NOMO-1 (cell line): Measurements from ENCODE around the gene AKAP13.
"Not testable (repeated sequence)": the region's sequence is repeated elsewhere in the genome, so short reads cannot be mapped to it uniquely, and the experiment has no call there.

ENCODE experiments used
- DNase-seq, 2 experiments: peaks; one replicate each; lab custom pipeline; 2025; ENCODE audit not compliant: unreplicated experiment in 2 of 2; lab: John Stamatoyannopoulos, UW

Gene AKAP13

GRCh38 chr15:85642065-85642692, 261.8 kb downstream of the AKAP13 start:
- DNase-seq = no peak

- DNase-seq = no peak
Observed at GRCh38 chr15:85642693-85643066, 262.3 kb downstream of the AKAP13 start.

DNA sequence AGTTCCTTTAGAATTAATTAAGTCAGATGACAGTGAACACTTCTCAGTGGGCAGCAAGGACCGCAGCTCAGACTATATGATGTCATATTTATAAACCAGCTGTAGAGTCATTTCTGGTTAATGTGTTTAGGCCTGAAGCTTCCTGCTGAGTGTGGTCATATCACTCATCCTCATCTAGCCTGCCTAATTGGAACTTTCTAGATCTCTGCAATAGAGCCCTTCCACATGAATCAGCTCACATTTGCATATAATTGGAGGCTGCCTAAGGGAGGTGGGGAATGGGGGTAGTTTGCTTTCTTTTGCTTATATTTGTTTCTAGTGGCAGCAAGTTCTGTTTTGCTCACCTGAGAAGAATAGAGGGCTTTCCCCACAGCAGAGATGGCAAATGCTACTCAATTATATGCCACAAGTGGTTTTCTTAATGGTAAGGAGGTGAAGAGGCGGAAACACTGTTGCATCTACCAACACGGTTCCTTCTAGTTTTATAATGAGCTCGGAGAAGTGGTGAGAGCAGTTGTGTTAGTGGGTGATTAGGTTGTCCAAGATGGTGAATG, 266.2 kb downstream of the AKAP13 start:
- DNase-seq = no peak

GRCh38 chr15:85649372-85649771, 269.0 kb downstream of the AKAP13 start:
- DNase-seq = peak; percentile 56 to 85

- DNase-seq = no peak
Observed at GRCh38 chr15:85651548-85651947, 271.1 kb downstream of the AKAP13 start.

- no peak for DNase-seq
Observed at GRCh38 chr15:85652457-85652856, 272.1 kb downstream of the AKAP13 start.

GRCh38 chr15:85657132-85657531, 276.7 kb downstream of the AKAP13 start:
- DNase-seq = no peak

DNA sequence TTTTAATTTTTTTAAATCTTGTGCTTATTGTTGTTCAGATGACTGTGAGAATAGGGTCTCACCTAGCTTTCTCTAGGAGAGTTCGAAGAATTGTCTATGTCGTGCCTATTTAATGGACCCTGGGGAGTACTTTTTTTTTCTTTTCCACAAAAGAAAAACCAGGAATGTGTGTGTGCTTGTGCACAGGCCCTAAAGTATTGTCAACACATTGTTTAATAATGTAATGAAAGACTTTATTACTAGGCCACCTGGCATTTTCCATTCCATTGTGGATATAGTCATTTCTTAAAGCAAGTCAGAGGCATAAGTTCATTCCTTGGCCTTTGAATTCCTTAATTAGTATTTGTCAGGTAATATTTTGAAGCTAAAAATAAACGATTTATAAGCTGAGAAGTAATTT, 278.4 kb downstream of the AKAP13 start:
- no peak for DNase-seq

GRCh38 chr15:85661859-85662258, 281.5 kb downstream of the AKAP13 start:
- DNase-seq = no peak

- not testable (repeated sequence) for DNase-seq
Observed at GRCh38 chr15:85665677-85666076, 285.3 kb downstream of the AKAP13 start.

DNA sequence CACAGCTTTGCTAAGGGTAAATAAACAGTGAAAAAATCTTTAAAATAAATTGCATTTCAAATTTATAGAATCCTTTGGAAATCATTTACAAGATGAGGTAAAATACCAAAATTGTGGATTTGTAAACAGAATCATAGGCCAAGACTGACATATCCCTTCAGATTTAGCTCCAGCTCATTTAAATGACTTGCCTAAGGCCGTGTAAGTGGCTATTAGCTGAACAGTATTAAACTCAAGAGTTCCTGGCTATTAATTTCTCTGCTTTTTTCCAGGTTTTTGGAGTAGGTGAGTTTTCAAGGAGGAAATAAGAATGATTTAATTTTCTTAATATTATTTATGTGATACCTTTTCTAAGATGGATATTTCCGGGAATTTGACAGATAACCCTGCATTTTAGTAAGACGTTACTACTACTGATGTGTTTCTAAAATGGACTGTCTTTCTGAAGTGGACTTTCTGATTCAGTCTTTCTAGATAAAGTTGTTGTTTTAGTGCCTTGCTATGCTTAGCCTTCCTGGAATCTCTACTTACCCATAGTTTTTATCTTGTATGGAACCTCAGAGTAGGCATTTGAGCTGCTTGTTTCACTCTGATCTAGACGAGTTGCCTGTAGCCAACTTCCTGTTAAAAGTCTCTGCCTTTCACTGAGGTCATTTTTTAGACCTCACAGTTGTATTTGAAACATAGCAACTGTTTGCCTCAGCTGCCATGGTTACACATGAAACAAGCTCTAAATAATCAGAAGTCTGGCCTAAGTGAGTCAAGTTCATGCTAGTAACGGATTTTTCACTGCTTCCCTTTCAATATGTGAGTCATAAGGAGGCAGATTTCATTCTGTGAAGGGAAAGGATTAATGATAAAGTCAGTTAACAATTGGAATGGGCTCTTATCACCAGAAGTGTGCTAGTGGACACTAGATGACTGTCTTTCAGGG, 287.4 kb downstream of the AKAP13 start:
- DNase-seq = peak in 1 of 2 experiments; percentile 53

DNA sequence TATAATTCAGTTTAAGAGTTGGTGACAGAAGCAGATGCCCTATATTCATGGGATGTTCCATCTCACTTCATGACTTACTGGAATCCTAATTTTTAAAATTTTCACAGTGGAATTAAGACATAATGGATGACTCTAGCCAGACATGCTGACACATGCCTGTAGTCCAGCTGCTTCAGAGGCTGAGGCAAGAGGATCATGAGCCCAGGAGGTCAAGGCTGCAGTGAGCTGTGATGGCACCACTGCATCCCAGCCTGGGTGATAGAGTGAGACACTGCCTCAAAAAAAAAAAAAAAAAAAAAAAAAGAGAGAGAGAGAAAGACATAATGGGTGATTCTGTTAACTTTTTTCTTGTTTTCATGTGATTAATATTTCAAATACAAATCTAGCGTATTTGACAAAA, 290.8 kb downstream of the AKAP13 start:
- DNase-seq = no peak

GRCh38 chr15:85672332-85673084, 292.1 kb downstream of the AKAP13 start:
- no peak for DNase-seq

DNA sequence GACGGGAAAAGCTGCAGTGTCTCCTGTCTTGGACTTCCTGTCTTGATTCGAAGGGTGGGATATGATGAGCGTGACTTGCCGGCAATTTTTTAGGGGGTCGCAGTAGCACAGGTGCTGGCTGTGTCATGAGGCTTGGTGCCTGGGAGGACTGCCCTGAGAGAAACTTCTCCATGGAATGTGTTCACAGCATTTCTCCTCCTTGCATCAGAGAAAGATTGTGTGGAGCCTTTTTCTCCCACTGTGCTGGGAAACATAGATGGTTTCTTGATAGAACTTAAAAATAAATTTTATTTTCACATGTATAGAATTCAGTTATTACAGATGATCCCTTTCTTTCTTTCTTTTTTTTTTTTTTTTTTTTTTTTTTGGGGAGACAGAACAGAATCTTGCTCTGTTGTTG, 292.9 kb downstream of the AKAP13 start:
- no peak for DNase-seq

DNA sequence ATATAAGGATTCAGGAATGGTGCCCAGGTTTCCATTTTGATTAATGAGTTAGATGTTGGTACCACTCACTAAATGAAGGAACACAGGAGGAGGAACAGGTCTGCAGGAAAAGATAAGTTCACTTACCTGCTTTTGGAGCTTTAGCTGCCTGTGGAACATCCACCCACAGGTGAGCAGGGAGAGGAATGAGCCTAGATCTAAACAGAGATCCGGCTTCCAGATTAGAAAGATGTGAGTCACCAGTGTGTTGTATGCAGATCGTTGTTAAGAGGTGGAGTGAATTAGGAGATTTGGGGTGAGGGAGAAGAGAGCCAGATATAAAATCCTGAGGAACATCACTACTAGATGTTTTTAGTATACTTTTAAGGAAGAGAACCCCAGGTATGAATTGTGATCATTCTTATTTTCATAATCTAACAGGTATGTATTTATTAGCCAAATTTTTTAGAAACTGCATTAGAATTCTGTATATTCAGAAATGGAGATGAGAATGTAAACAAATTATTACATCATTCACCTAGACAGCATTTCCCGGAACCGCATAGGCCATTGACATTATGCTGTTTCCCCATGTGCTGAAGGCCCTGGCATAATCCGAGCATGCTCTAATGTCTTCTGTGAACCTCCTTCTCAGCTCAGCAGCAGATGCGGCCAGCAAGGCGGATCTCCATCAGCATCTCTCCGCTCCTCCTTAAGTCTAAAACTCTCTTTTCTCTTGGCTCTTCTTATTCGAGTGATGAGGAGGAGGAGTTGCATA, 296.1 kb downstream of the AKAP13 start:
- no peak for DNase-seq

GRCh38 chr15:85679231-85679630, 298.8 kb downstream of the AKAP13 start:
- DNase-seq = no peak

GRCh38 chr15:85681386-85681785, 301.0 kb downstream of the AKAP13 start:
- no peak for DNase-seq

DNA sequence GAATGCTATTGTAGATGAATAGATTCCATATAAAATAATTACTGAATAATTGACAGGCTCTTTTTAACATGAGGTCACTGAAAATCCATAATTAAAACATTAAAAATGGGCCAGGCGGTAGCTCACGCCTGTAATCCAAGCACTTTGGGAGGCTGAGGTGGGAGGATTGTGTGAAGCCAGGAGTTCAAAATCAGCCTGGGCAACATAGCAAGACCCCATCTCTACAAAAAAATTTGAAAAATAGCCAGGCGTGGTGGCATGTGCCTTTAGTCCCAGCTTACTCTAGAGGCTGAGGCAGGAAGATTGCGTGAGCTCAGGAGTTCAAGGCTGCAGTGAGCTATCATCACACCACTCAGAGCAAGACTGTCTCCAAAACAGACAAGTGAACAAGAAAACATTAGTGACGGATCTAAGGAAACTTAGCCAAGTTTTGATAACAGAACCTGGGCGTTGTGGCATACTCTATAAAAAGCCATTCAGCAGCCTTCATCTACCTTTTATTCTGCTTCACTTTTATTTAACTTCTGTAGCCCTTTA, 303.8 kb downstream of the AKAP13 start:
- DNase-seq = no peak

GRCh38 chr15:85685356-85685755, 305.0 kb downstream of the AKAP13 start:
- DNase-seq = no peak

DNA sequence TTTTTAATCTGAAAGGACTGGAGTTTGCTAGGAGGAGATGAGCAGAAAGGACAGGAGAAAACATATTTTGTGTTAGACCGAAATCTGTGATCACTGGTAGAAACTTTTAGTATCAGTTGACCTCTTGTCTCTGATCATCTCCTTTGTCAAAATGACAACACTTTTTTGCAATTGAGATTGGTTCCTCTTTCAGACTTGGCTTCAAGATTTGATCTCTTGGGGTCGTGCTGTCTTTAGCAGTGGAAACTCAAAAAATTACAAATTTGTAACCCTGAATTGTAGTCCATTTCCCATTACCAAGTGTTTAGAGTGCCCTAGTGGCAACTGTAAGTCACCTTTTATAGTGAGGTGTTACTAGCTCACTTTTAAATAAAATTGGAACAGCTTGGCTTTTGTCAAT, 306.9 kb downstream of the AKAP13 start:
- DNase-seq = no peak
